Coronary artery (tissue), 2 donors: ENCODE measurements around the gene SPIRE1.
"Not testable (repeated sequence)": the region's sequence is repeated elsewhere in the genome, so short reads cannot be mapped to it uniquely, and the experiment has no call there.

ENCODE experiments used
- DNase-seq: peaks from one replicate; pipeline ENCODE4 v3.0.0-alpha.2; 2017; ENCODE audit warnings: low spot score
- H3K27ac ChIP-seq, 2 donors: fragments of 200-600 bp; sonication (generic); one replicate each; pipeline ENCODE4 v1.5.1; 2016 to 2019
- H3K4me3 ChIP-seq: fragments of 200-600 bp; sonication (generic); 2 replicates; pipeline ENCODE4 v1.5.1; 2016; ENCODE audit warnings: mild to moderate bottlenecking, moderate library complexity
- TF ChIP-seq, protein P1 (sequence below): fragments of 200-600 bp; sonication (generic); IDR thresholded peaks from one replicate; pipeline ENCODE4 v1.5.1; 2019; ENCODE audit warnings: antibody characterized with exemption

The SPIRE1 gene

DNA sequence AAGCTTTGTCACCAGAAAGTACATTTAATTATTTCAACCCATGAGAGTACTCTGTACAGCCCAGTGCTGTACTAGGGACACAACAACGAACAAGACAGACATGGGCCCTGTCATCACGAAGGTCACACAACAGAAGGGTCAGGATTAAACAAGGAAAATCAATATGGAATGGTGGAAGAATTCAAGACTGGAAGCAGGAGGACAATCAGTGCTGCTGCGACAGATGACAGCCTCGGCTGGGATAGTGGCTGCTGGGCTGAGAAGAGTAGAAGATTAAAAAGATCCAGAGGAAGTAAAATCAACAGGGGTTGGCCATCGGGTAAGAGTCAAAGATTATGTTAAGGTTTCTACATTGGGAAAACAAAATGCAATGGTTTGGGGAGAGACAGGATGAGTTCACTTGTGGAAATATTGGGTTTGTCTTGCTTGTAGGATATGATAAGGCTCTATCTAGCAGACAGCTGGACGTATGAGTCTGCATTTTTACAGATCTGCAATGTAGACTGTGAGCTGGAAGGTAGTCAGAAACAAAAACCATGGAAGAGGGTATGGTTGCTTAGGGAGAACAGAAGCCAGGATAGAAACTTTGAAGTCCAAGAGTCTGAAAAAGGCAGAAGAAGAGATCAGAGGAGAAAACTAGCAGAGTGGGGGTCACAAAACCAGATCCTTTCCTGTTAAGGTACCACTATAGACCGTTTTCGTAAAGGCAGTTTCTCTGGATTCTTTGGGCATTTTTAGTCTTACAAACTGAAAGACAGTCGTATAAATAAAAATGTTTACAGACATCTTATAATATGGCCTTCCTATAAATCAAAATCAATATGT lies 166.1 kb downstream of the SPIRE1 start:
- TF ChIP-seq, protein P1, sequence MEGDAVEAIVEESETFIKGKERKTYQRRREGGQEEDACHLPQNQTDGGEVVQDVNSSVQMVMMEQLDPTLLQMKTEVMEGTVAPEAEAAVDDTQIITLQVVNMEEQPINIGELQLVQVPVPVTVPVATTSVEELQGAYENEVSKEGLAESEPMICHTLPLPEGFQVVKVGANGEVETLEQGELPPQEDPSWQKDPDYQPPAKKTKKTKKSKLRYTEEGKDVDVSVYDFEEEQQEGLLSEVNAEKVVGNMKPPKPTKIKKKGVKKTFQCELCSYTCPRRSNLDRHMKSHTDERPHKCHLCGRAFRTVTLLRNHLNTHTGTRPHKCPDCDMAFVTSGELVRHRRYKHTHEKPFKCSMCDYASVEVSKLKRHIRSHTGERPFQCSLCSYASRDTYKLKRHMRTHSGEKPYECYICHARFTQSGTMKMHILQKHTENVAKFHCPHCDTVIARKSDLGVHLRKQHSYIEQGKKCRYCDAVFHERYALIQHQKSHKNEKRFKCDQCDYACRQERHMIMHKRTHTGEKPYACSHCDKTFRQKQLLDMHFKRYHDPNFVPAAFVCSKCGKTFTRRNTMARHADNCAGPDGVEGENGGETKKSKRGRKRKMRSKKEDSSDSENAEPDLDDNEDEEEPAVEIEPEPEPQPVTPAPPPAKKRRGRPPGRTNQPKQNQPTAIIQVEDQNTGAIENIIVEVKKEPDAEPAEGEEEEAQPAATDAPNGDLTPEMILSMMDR, result no peak
- Histone ChIP-seq H3K27ac (no peak overlapping the region), H3K4me3 (no peak overlapping the region)
- no peak for DNase-seq

DNA sequence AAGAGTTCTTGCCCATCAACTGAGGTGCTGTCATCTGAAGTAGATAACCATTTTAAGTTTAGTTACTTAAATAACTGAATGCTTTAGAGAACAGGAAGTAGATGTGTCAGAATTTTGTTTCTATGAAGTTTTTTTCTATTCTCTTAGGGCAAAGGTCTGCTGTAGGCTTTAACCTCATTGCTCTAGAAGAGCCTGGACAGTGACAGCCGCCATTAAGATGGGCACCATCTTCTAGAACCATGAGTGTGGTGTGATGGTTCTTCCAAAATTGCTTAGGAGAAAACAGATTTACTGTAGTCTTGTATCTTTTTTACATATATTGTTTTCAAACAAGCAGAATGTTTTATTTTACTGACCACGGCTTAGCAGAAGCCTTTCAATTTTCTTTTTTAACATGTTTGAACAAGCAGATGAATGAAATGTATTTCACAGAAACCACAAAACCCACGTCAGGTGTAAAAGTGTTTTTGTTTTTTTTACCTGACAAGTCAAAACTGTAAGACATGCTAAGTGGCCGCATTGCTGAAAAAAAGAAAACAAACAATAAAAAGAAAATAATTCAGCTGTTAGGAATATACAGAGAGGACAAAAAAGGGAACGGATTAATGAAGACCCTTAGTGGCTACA lies 172.3 kb downstream of the SPIRE1 start:
- Histone ChIP-seq H3K27ac (no peak overlapping the region), H3K4me3 (no peak overlapping the region)
- TF ChIP-seq, protein P1, result no peak
- no peak for DNase-seq

DNA sequence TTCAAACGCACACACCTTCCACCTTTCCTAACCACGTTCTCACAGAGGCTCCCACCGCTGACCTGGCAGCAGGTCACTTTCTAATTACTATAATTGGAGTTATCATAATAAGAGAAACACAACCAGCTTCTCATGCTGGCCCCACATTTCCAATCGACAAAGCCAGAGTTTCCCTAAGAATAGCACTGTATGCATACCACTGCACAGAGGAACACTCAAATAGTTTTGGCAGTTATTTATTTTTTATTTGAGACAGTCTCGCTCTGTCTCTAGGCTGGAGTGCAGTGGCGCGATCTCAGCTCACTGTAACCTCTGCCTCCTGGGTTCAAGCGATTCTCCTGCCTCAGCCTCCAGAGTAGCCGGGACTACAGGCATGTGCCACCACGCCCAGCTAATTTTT lies 176.0 kb downstream of the SPIRE1 start:
- DNase-seq, H3K27ac ChIP-seq: not testable (repeated sequence)
- H3K4me3 ChIP-seq, result peak overlapping the region; percentile 19

DNA sequence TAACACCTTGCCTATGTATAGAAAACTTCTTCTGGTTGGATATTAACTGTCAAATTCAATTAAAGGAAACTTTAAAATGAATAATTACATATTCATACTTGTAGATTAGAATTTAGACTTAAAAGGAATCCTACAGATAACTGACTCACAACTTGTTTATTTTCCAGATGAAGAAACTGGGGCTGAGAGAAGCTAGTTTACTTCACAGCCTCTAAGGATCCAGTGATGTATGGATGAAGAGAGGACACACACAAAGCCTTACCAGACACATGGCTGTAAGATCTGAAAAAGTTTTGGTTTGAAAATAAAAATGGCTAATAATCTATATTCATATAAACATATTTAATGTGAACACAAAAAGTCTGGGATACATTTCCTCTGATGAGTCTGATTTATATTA lies 177.9 kb downstream of the SPIRE1 start:
- Histone ChIP-seq H3K27ac (no peak overlapping the region), H3K4me3 (no peak overlapping the region)
- TF ChIP-seq, protein P1, result no peak
- no peak for DNase-seq

DNA sequence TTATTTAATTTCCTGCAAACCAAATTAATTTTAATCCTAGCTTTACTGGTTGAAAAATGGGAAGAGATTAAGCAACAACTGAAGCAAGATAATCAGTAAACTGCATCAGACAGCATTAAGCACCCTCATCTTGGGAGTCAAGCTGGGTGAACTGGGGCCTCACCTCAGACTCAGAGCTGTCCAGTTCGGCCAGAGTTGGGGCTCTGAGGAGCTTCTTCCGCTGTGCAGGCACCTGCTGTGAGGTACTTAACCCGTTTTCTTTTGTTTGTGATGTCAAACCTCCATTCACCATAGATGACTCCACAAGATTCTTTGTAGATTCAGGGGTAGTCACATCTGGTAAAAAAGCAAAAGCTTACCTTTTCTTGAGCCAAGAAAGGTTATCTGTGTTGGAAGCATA lies 178.4 kb downstream of the SPIRE1 start:
- H3K27ac ChIP-seq, result no peak overlapping the region
- no peak overlapping the region for H3K4me3 ChIP-seq
- TF ChIP-seq, protein P1, result no peak
- DNase-seq, result no peak

DNA sequence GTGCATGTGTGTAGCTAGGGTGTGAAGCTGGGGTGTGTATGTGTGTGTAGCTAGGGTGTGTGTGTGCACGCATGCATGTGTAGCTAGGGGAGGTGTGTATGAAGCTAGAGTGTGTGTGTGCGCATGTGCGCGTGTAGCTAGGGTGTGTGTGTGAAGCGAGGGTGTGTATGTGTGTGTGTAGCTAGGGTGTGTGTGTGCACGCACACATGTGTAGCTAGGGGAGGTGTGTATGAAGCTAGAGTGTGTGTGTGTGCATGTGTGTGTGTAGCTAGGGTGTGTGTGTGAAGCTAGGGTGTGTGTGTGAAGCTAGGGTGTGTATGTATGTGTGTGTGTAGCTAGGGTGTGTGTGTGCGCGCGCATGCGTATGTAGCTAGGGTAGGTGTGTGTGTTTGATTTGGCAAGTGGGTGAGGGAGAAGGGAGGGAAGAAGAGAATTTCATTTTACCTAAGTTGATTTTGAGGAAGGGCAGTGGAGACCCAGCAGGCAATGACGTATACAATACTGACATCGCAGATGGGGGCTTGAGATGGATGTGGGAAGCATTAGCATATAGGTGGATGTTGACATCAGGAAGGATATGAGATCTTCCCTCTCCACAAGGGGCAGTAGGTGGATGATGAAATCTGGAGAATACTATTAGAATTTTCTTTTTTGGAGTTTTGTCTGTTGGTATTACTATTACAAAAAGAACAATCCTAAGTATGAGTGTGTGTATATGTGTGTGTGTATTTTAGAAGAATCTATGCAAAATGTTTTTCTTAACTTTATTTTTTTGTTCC lies 179.4 kb downstream of the SPIRE1 start:
- no peak overlapping the region for H3K27ac ChIP-seq
- DNase-seq, result no peak
- H3K4me3 ChIP-seq, result no peak overlapping the region
- TF ChIP-seq, protein P1, result no peak

DNA sequence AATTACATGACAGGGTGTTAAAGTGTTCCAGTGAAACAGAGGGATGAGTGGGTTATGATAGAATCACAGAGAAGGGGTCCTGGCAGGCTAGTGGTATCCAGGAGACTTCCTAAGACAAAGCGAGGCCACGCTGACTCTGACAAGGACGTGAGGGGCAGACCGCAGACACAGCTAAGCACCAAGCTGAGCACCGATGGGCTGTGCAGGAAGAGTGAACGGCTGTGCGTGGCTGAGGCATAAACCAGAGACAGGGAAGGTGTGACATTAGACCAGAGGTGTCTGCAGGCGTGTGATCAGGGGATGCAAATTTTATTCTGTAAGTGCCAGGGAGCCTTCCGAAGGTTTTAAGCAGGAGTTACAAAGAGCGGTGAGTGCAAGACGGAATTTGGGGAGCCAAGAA lies 180.3 kb downstream of the SPIRE1 start:
- no peak for DNase-seq
- TF ChIP-seq, protein P1, result no peak
- H3K27ac ChIP-seq, result no peak overlapping the region
- H3K4me3 ChIP-seq, result no peak overlapping the region
